ENCODE data around the gene OR9Q1. TPM values are rescaled to one million over a fixed set of nuclear protein-coding genes. Genes with fewer than 3 reads are reported as not detected.

The OR9Q1 gene
- total RNA-seq, 2 experiments from 2014 or later, result not detected

DNA sequence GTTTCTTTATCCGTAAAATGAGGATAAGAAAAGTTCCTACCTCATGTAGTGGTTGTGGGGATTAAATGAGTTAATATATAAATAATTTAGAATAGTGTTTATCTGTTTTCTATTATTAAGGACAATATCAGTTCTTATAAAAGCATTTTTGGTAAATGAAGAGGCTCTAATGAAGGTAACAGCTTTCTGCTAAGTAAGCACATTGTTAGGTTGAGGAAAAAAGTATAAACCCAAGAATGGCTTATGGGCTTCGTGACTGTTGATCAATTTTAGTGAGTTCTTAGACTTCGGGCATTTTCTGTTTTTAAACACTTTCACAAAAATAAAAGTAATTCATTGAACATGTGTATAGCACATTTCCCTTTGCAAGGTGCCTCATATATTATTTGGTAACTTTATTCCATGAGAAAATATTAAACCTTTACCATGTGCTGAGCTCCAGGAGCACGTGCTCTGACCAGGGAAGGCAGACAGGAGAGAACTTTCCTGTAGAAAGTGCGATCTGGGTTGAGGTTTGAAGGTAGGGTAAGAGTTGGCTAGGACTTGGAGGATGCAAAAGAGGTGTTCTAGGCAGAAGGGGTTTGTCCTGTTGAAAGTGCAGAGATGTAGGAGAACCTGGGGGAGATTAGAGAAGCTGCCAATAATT lies 153.9 kb downstream of the OR9Q1 start:
- H3K9me2 ChIP-seq (ENCODE audit: insufficient read depth, low read length), result no peaks in the 10 kb centered on the region
- H4K20me1 ChIP-seq (ENCODE audit: insufficient read depth, low read length), result no peaks in the 10 kb centered on the region
- POLR2A ChIA-PET, result no interaction called here
- no peak overlapping the region for H3K27ac ChIP-seq (ENCODE audit: low read depth, low read length, poor library complexity, severe bottlenecking)
- no peak overlapping the region for H3K4me2 ChIP-seq (ENCODE audit: low read length)
- no peaks in the 10 kb centered on the region for H3K79me2 ChIP-seq (ENCODE audit: insufficient read depth, low read depth, low read length)
- H3K36me3 ChIP-seq (ENCODE audit: insufficient read depth, low read length), result no peaks in the 10 kb centered on the region
- no peak for TF ChIP-seq EZH2phosphoT487 (IDR thresholded peaks at IDR 0.05; ENCODE audit: borderline replicate concordance, low read depth, low read length)
- no peak for TF ChIP-seq CTCF (conservative IDR thresholded peaks at IDR 0.05; ENCODE audit: low read length)
- intact Hi-C loops (cut with micrococcal nuclease; ENCODE audit: unreplicated experiment), result no loop called here
- H3K4me3 ChIP-seq (ENCODE audit: low read depth, low read length, poor library complexity, severe bottlenecking), result no peak overlapping the region
- no peaks in the 10 kb centered on the region for H3K4me1 ChIP-seq (ENCODE audit: insufficient read depth, low read length, poor library complexity, severe bottlenecking)
- H3K9me3 ChIP-seq (ENCODE audit: low read length), result no peaks in the 10 kb centered on the region
- no peak for DNase-seq (ENCODE audit: low spot score)
- no TSS peak for BruUV-seq (replicated peaks)
- H2AFZ ChIP-seq (ENCODE audit: low read length), result no peak overlapping the region
- CTCF ChIA-PET (ENCODE audit: unreplicated experiment), result no interaction called here

DNA sequence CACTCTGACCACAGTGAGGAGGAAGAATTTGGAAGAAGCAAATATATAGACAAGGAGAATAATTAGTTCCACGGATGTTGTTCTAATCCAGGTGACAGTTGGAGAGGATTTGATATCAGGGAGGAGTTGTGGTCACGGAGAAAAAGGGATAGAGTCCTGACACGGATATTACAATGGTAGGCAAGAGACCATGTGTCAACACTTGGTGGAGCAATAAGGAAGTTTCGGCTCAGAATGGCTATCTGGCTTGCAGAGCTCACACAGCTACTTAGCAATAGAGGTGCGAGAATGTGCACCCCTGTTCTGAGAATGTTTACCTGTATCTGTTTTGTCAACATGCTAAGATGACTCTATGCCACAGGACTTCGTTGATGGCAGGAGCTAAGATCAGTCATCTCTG lies 154.8 kb downstream of the OR9Q1 start:
- H3K4me1 ChIP-seq (ENCODE audit: insufficient read depth, low read length, poor library complexity, severe bottlenecking), result no peaks in the 10 kb centered on the region
- DNase-seq (ENCODE audit: low spot score), result no peak
- H2AFZ ChIP-seq (ENCODE audit: low read length), result no peak overlapping the region
- ChIA-PET POLR2A (no interaction called here), CTCF (ENCODE audit: unreplicated experiment) (no interaction called here)
- H3K79me2 ChIP-seq (ENCODE audit: insufficient read depth, low read depth, low read length), result no peaks in the 10 kb centered on the region
- H3K36me3 ChIP-seq (ENCODE audit: insufficient read depth, low read length), result no peaks in the 10 kb centered on the region
- no peaks in the 10 kb centered on the region for H3K9me2 ChIP-seq (ENCODE audit: insufficient read depth, low read length)
- BruUV-seq (replicated peaks), result no TSS peak
- intact Hi-C loops (cut with micrococcal nuclease; ENCODE audit: unreplicated experiment), result no loop called here
- no peak overlapping the region for H3K27ac ChIP-seq (ENCODE audit: low read depth, low read length, poor library complexity, severe bottlenecking)
- no peak for TF ChIP-seq CTCF (conservative IDR thresholded peaks at IDR 0.05; ENCODE audit: low read length)
- H3K4me3 ChIP-seq (ENCODE audit: low read depth, low read length, poor library complexity, severe bottlenecking), result no peak overlapping the region
- no peak overlapping the region for H3K4me2 ChIP-seq (ENCODE audit: low read length)
- no peaks in the 10 kb centered on the region for H3K9me3 ChIP-seq (ENCODE audit: low read length)
- no peaks in the 10 kb centered on the region for H4K20me1 ChIP-seq (ENCODE audit: insufficient read depth, low read length)

DNA sequence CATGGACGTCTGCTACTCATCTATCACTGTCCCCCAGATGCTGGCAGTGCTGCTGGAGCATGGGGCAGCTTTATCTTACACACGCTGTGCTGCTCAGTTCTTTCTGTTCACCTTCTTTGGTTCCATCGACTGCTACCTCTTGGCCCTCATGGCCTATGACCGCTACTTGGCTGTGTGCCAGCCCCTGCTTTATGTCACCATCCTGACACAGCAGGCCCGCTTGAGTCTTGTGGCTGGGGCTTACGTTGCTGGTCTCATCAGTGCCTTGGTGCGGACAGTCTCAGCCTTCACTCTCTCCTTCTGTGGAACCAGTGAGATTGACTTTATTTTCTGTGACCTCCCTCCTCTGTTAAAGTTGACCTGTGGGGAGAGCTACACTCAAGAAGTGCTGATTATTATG lies 156.0 kb downstream of the OR9Q1 start:
- no peaks in the 10 kb centered on the region for H3K9me3 ChIP-seq (ENCODE audit: low read length)
- no peaks in the 10 kb centered on the region for H4K20me1 ChIP-seq (ENCODE audit: insufficient read depth, low read length)
- H3K27ac ChIP-seq (ENCODE audit: low read depth, low read length, poor library complexity, severe bottlenecking), result no peak overlapping the region
- POLR2A ChIA-PET, result no interaction called here
- H3K4me2 ChIP-seq (ENCODE audit: low read length), result no peak overlapping the region
- no peaks in the 10 kb centered on the region for H3K4me1 ChIP-seq (ENCODE audit: insufficient read depth, low read length, poor library complexity, severe bottlenecking)
- no peak overlapping the region for H2AFZ ChIP-seq (ENCODE audit: low read length)
- CTCF ChIA-PET (ENCODE audit: unreplicated experiment), result no interaction called here
- TF ChIP-seq CTCF (conservative IDR thresholded peaks at IDR 0.05; ENCODE audit: low read length), result no peak
- TF ChIP-seq EZH2phosphoT487 (IDR thresholded peaks at IDR 0.05; ENCODE audit: borderline replicate concordance, low read depth, low read length), result no peak
- no peaks in the 10 kb centered on the region for H3K79me2 ChIP-seq (ENCODE audit: insufficient read depth, low read depth, low read length)
- no peaks in the 10 kb centered on the region for H3K9me2 ChIP-seq (ENCODE audit: insufficient read depth, low read length)
- intact Hi-C loops (cut with micrococcal nuclease; ENCODE audit: unreplicated experiment), result no loop called here
- no peaks in the 10 kb centered on the region for H3K36me3 ChIP-seq (ENCODE audit: insufficient read depth, low read length)
- no peak for DNase-seq (ENCODE audit: low spot score)
- BruUV-seq (replicated peaks), result no TSS peak
- H3K4me3 ChIP-seq (ENCODE audit: low read depth, low read length, poor library complexity, severe bottlenecking), result no peak overlapping the region

Data from OCI-LY7 (cell line).